Measurements from ENCODE around the gene RITA1.
A peak's percentile ranks its signal among the peaks of the same experiment; 100 is the strongest.

Gene RITA1

GRCh38 chr12:113161415-113162016, 24.0 kb upstream of the RITA1 start:
- DNase-seq = no peak
- no peak overlapping the region for H4K91ac ChIP-seq (ENCODE audit: low read length)
- H3K4me1 ChIP-seq (ENCODE audit: control insufficient read depth, insufficient read depth, low read depth, low read length) = peaks cover 31% of the 10 kb centered on the region
- no peak overlapping the region for H3K27ac ChIP-seq (ENCODE audit: low read length, poor library complexity, severe bottlenecking)
- WGBS = 63% methylated on average over 20 of the region's 26 CpGs
- H2BK15ac ChIP-seq (ENCODE audit: low read depth, poor library complexity, severe bottlenecking) = no peak overlapping the region
- H2AFZ ChIP-seq (ENCODE audit: low read depth, low read length) = no peak overlapping the region
- no peak overlapping the region for H3K4ac ChIP-seq (ENCODE audit: low read depth in 1 of 2, low read length in 2 of 2)
- H3K4me2 ChIP-seq (ENCODE audit: low read length, poor library complexity, severe bottlenecking) = no peak overlapping the region
- no peak overlapping the region for H2BK5ac ChIP-seq (ENCODE audit: low read depth, low read length, poor library complexity, severe bottlenecking)
- H3K36me3 ChIP-seq (ENCODE audit: control insufficient read depth in 1 of 2, insufficient read depth in 2 of 2, low read depth in 1 of 2, low read length in 2 of 2) = peaks cover 71 to 85% of the 10 kb centered on the region in 2 experiments
- H2BK12ac ChIP-seq (ENCODE audit: low read length in 2 of 2) = no peak overlapping the region
- H3K23ac ChIP-seq (ENCODE audit: low read length in 2 of 2) = no peak overlapping the region
- no peak overlapping the region for H3K4me3 ChIP-seq (ENCODE audit: insufficient read depth in 1 of 2, low read depth in 1 of 2, low read length in 2 of 2)
- H3K18ac ChIP-seq (ENCODE audit: low read depth in 1 of 2, low read length in 2 of 2) = no peak overlapping the region
- no peak overlapping the region for H3K14ac ChIP-seq (ENCODE audit: low read length in 2 of 2)
- H3K27me3 ChIP-seq (ENCODE audit: control insufficient read depth in 1 of 2, insufficient read depth in 1 of 2, low read length in 2 of 2) = no peaks in the 10 kb centered on the region
- no peak overlapping the region for H4K8ac ChIP-seq (ENCODE audit: low read length)
- H2AK5ac ChIP-seq (ENCODE audit: low read length, severe bottlenecking) = no peak overlapping the region
- no peaks in the 10 kb centered on the region for H3K9me3 ChIP-seq (ENCODE audit: control insufficient read depth, low read length)
- H3K9ac ChIP-seq (ENCODE audit: low read length) = no peak overlapping the region
- peaks cover 16% of the 10 kb centered on the region for H3K79me1 ChIP-seq (replicated peaks; ENCODE audit: low read length, poor library complexity, severe bottlenecking)
- no peak overlapping the region for H2BK120ac ChIP-seq (ENCODE audit: low read depth, low read length)

- Histone ChIP-seq H2BK120ac (ENCODE audit: low read depth, low read length) (no peak overlapping the region), H4K91ac (ENCODE audit: low read length) (no peak overlapping the region), H3K9me3 (ENCODE audit: control insufficient read depth, low read length) (no peaks in the 10 kb centered on the region)
These were observed 23.2 kb upstream of the RITA1 start for GRCh38 chr12:113162102-113163029.

GRCh38 chr12:113163030-113163360, 22.5 kb upstream of the RITA1 start:
- H2BK120ac ChIP-seq (ENCODE audit: low read depth, low read length) = no peak overlapping the region
- no peak overlapping the region for H3K23ac ChIP-seq (ENCODE audit: low read length in 2 of 2)
- H2AFZ ChIP-seq (ENCODE audit: low read depth, low read length) = no peak overlapping the region
- no peak overlapping the region for H2AK5ac ChIP-seq (ENCODE audit: low read length, severe bottlenecking)
- H2BK12ac ChIP-seq (ENCODE audit: low read length in 2 of 2) = no peak overlapping the region
- H3K9ac ChIP-seq (ENCODE audit: low read length) = no peak overlapping the region
- H4K8ac ChIP-seq (ENCODE audit: low read length) = no peak overlapping the region
- no peak overlapping the region for H3K14ac ChIP-seq (ENCODE audit: low read length in 2 of 2)
- H3K4me2 ChIP-seq (ENCODE audit: low read length, poor library complexity, severe bottlenecking) = no peak overlapping the region
- H3K27ac ChIP-seq (ENCODE audit: low read length, poor library complexity, severe bottlenecking) = no peak overlapping the region
- peaks cover 16% of the 10 kb centered on the region for H3K79me1 ChIP-seq (replicated peaks; ENCODE audit: low read length, poor library complexity, severe bottlenecking)
- no peak overlapping the region for H2BK15ac ChIP-seq (ENCODE audit: low read depth, poor library complexity, severe bottlenecking)
- H3K4me3 ChIP-seq (ENCODE audit: insufficient read depth in 1 of 2, low read depth in 1 of 2, low read length in 2 of 2) = no peak overlapping the region
- H3K9me3 ChIP-seq (ENCODE audit: control insufficient read depth, low read length) = no peaks in the 10 kb centered on the region
- no peaks in the 10 kb centered on the region for H3K27me3 ChIP-seq (ENCODE audit: control insufficient read depth in 1 of 2, insufficient read depth in 1 of 2, low read length in 2 of 2)
- no peak overlapping the region for H2BK5ac ChIP-seq (ENCODE audit: low read depth, low read length, poor library complexity, severe bottlenecking)
- H3K4me1 ChIP-seq (ENCODE audit: control insufficient read depth, insufficient read depth, low read depth, low read length) = peaks cover 35% of the 10 kb centered on the region
- no peak overlapping the region for H3K18ac ChIP-seq (ENCODE audit: low read depth in 1 of 2, low read length in 2 of 2)
- H3K36me3 ChIP-seq (ENCODE audit: control insufficient read depth in 1 of 2, insufficient read depth in 2 of 2, low read depth in 1 of 2, low read length in 2 of 2) = peaks cover 79 to 85% of the 10 kb centered on the region in 2 experiments
- DNase-seq = no peak
- no peak overlapping the region for H3K4ac ChIP-seq (ENCODE audit: low read depth in 1 of 2, low read length in 2 of 2)
- no peak overlapping the region for H4K91ac ChIP-seq (ENCODE audit: low read length)
- 93% methylated on average over 12 of the region's 12 CpGs for WGBS

More at GRCh38 chr12:113162102-113163029, 23.2 kb upstream of the RITA1 start:
- H3K18ac ChIP-seq (ENCODE audit: low read depth in 1 of 2, low read length in 2 of 2) = no peak overlapping the region
- H3K79me1 ChIP-seq (replicated peaks; ENCODE audit: low read length, poor library complexity, severe bottlenecking) = peaks cover 16% of the 10 kb centered on the region
- no peak overlapping the region for H2AK5ac ChIP-seq (ENCODE audit: low read length, severe bottlenecking)
- H2AFZ ChIP-seq (ENCODE audit: low read depth, low read length) = no peak overlapping the region
- no peak overlapping the region for H3K27ac ChIP-seq (ENCODE audit: low read length, poor library complexity, severe bottlenecking)
- peak overlapping the region in 1 of 2 experiments; percentile 79 for H3K14ac ChIP-seq (ENCODE audit: low read length in 2 of 2)
- H3K4me3 ChIP-seq (ENCODE audit: insufficient read depth in 1 of 2, low read depth in 1 of 2, low read length in 2 of 2) = no peak overlapping the region
- H2BK15ac ChIP-seq (ENCODE audit: low read depth, poor library complexity, severe bottlenecking) = no peak overlapping the region
- no peaks in the 10 kb centered on the region for H3K27me3 ChIP-seq (ENCODE audit: control insufficient read depth in 1 of 2, insufficient read depth in 1 of 2, low read length in 2 of 2)
- no peak overlapping the region for H3K23ac ChIP-seq (ENCODE audit: low read length in 2 of 2)
- no peak overlapping the region for H2BK5ac ChIP-seq (ENCODE audit: low read depth, low read length, poor library complexity, severe bottlenecking)
- H3K4ac ChIP-seq (ENCODE audit: low read depth in 1 of 2, low read length in 2 of 2) = no peak overlapping the region
- peaks cover 31% of the 10 kb centered on the region for H3K4me1 ChIP-seq (ENCODE audit: control insufficient read depth, insufficient read depth, low read depth, low read length)
- peak; percentile 60 for DNase-seq
- H3K36me3 ChIP-seq (ENCODE audit: control insufficient read depth in 1 of 2, insufficient read depth in 2 of 2, low read depth in 1 of 2, low read length in 2 of 2) = peaks cover 79 to 85% of the 10 kb centered on the region in 2 experiments
- no peak overlapping the region for H4K8ac ChIP-seq (ENCODE audit: low read length)
- WGBS = 81% methylated on average over 25 of the region's 25 CpGs
- peak overlapping the region in 1 of 2 experiments; percentile 19 for H2BK12ac ChIP-seq (ENCODE audit: low read length in 2 of 2)
- H3K9ac ChIP-seq (ENCODE audit: low read length) = no peak overlapping the region
- H3K4me2 ChIP-seq (ENCODE audit: low read length, poor library complexity, severe bottlenecking) = no peak overlapping the region

DNA sequence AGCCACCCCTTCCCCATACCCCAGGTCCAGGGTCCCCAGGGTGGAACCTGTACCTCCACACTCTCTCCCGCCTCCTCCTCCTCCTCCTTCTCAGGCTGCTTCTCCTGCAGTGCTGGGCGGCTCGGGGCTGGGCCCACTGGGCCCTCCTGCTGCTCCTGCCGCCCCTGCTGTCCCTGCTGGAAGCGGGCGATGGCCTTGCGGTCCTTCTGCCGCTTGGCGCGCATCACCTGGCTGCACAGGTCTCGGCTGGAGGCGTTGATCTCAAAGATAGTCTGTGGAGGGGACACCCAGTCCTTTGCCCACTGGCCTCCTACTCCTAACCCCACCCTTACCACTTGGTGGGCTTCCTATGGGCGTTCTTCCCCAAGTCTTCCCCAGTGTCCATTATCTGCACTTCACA, 21.5 kb upstream of the RITA1 start:
- Histone ChIP-seq H2BK12ac (ENCODE audit: low read length in 2 of 2) (no peak overlapping the region), H4K8ac (ENCODE audit: low read length) (no peak overlapping the region), H3K14ac (ENCODE audit: low read length in 2 of 2) (no peak overlapping the region), H3K79me1 (replicated peaks; ENCODE audit: low read length, poor library complexity, severe bottlenecking) (peaks cover 18% of the 10 kb centered on the region), H2AFZ (ENCODE audit: low read depth, low read length) (no peak overlapping the region), H3K4me1 (ENCODE audit: control insufficient read depth, insufficient read depth, low read depth, low read length) (peaks cover 35% of the 10 kb centered on the region), H3K9me3 (ENCODE audit: control insufficient read depth, low read length) (no peaks in the 10 kb centered on the region), H3K4me3 (ENCODE audit: insufficient read depth in 1 of 2, low read depth in 1 of 2, low read length in 2 of 2) (no peak overlapping the region), H3K4ac (ENCODE audit: low read depth in 1 of 2, low read length in 2 of 2) (no peak overlapping the region), H3K9ac (ENCODE audit: low read length) (no peak overlapping the region), H3K18ac (ENCODE audit: low read depth in 1 of 2, low read length in 2 of 2) (no peak overlapping the region), H2BK15ac (ENCODE audit: low read depth, poor library complexity, severe bottlenecking) (no peak overlapping the region), H3K36me3 (ENCODE audit: control insufficient read depth in 1 of 2, insufficient read depth in 2 of 2, low read depth in 1 of 2, low read length in 2 of 2) (peaks cover 78 to 85% of the 10 kb centered on the region in 2 experiments), H4K91ac (ENCODE audit: low read length) (no peak overlapping the region), H3K27me3 (ENCODE audit: control insufficient read depth in 1 of 2, insufficient read depth in 1 of 2, low read length in 2 of 2) (no peaks in the 10 kb centered on the region), H2BK120ac (ENCODE audit: low read depth, low read length) (no peak overlapping the region), H3K27ac (ENCODE audit: low read length, poor library complexity, severe bottlenecking) (no peak overlapping the region), H3K4me2 (ENCODE audit: low read length, poor library complexity, severe bottlenecking) (no peak overlapping the region), H2AK5ac (ENCODE audit: low read length, severe bottlenecking) (no peak overlapping the region), H2BK5ac (ENCODE audit: low read depth, low read length, poor library complexity, severe bottlenecking) (no peak overlapping the region), H3K23ac (ENCODE audit: low read length in 2 of 2) (no peak overlapping the region)
- WGBS = 96% methylated on average over 13 of the region's 13 CpGs
- DNase-seq = no peak

Measured in mesenchymal stem cell (in vitro differentiated cells and primary cell).